Myometrial cell (primary cell): Measurements from ENCODE around the gene PTPRB. TPM values are rescaled to one million over a fixed set of nuclear protein-coding genes. Genes with fewer than 3 reads are reported as not detected.

Source experiments
- total RNA-seq: library from RNA; depleted of rRNA; stranded (reverse); fragments of >200 nt; gene quantifications from 2 replicates; pipeline ENCODE4 v1.2.3, GENCODE V29; 2015

The PTPRB gene
- total RNA-seq = not detected in 2 replicates

GRCh38 chr12:70637303-70638085, at the start of gene PTPRB:
Gene PTPRB (minus strand): TSS chr12:70637429. CDS start chr12:70637395, 34 bp downstream.

